GM19372 (cell line): ENCODE results near the gene TMEM9.

Experiments used
- ATAC-seq: cut with Tn5 transposase; IDR thresholded peaks from one replicate; pipeline ENCODE4 v1.9.1; 2021; ENCODE audit warnings: mild to moderate bottlenecking, low read depth, moderate library complexity; ENCODE audit not compliant: unreplicated experiment

TMEM9 gene

DNA sequence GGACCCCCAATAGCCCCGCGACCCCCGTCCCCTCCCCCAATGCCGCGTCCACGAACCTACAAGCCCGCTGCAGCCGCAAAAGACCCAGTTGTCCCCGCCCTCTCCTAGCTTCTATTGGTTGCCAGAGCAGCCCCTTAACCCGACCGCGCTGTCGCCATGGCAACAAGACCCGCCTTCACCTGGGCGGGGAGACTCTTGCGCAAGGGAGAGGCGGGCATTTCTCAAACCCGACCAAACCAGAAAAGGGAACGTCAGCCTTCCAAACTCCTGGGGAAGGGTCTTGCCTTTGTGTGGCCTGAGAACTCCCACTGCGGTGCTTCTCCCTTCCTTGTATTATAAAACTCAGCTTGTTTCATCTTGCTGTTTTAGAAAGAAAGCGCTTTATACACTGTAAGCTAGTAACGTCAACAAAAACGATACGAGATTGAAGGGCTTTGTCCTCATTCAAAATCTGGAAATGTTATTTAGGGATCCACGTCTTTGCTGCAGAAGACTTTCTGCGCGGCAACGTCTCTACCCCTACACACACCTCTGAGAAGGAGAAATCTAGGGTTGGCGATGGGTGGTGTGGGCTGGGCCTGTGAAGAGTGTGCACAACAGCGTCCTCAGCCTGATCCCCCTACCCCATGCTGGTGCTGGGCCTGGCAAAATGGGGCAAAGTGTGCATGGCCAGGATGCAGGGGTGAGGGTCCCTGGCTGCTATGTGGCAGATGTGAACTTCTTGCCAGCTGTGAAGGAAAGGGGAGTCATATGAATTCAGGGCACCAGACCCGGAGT lies at the start of gene TMEM9:
TMEM9 (minus strand) TSS at position 86 of the 777 bp plus-strand sequence. CDS start 551 bp downstream, outside the sequence.
- ATAC-seq, result peak; percentile 98

DNA sequence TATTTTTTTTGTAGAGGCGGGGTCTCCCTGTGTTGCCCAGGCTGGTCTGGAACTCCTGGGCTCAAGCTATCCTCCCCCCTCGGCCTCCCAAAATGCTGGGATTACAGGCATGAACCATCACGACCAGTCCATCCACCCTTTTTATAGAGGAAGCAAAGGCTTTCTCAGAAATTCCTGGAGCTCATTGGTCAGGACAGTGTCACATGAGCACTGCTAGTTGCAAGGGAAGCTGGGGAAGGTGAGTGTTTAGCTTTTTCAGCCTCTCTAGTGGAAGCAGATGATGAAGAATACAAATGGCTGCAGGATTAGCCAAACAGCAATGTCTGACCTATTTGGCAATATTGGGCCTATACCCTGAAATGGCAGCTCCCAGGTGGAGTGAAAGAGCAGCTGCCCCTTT lies 44.3 kb upstream of the TMEM9 start:
- no peak for ATAC-seq

DNA sequence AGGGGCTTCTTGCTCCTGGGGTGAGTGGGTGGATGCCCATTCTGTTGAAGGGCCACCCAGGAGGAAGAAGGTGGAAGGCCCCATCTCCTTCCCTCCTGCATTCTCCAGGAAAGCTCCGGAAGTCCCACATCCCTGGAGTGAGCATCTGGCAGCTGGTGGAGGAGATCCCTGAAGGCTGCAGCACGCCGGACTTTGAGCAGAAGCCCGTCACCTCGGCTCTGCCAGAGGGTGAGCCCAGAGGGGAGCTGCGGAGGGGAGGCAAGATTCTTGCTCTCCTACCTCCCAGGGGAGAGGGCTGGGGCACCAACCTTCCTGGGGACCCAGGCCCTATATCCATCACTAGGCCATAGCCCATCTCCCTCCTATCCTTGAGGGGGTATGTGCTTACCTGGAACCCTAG lies 39.8 kb upstream of the TMEM9 start:
- ATAC-seq, result no peak

DNA sequence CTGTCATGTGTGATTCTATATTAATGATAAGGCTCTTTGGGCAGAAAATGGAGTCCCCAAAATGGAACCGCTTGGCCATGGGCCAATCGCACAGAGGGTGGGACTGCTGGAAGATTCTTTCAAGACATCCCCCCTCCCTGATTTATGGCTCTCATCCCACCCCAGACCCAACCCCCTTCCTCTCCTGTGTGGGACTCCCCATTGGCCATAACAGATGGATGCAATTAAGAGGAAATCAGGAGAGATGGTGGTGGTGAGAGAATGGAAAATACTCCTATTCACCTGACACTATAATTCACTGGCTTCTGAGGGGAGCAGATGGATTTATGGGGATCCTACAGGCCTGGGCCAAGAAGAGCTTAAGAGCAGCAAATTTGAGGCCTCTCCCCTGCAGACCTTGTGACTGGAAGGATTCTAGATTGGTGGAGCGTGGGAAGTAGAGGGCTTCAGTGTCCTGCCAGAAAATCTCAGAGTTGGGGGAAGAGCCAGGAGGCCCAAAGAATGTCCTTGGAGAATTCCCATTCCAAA lies 38.1 kb upstream of the TMEM9 start:
- no peak for ATAC-seq

DNA sequence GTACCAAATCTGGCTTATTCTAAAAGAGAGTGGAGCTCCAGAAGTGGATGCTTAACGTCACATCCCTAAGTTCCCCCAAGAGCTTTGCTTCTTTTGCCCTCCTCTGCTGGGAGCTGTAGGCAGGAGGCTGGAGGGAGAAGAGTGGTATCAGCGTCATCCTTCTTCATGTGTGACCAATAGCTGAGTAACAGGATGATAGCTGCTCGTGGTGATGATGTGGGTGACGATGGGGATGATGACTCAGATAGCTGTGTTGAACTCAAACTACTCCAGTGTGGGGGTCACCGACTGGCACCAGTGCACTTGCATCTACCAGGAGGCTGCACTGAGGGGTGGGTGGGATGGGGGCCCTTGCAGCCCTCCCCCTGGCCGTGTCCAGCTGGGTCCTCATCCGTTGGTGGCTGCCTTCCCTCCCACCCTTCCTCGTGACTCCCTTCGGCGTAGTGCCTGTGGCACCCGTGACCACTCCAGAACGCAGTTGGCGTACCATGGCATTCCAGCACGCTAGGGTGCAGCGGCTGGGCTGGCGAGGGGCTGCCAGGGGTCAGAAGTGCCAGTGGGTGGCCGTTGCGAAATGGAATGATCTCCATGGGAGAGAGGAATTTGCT lies 37.5 kb upstream of the TMEM9 start:
- no peak for ATAC-seq

DNA sequence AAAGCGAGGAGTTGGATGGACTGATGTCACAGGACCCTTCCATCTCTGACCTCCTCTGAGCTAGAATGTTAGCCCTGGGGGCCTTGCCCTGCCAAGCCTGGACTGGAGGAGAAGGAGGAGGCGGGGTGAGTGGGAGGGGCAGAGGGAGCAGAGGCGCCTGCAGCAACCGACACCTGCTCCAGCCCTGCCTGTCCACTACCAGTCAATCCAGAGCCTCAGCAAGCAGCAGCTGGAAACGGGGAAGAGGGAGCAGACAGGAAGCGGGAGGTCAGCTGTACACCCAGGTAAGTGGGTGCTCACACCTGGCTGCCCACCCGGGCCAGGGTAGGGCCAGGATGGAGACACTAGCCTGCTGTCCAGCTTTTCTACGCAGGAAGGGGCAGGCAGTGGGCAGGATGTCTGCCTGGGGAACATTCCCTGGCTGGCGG lies 36.4 kb upstream of the TMEM9 start, which contains the start of gene IGFN1:
IGFN1 (plus strand) TSS at position 201 of the 428 bp plus-strand sequence. CDS start 2,470 bp downstream, outside the sequence.
- ATAC-seq, result no peak

DNA sequence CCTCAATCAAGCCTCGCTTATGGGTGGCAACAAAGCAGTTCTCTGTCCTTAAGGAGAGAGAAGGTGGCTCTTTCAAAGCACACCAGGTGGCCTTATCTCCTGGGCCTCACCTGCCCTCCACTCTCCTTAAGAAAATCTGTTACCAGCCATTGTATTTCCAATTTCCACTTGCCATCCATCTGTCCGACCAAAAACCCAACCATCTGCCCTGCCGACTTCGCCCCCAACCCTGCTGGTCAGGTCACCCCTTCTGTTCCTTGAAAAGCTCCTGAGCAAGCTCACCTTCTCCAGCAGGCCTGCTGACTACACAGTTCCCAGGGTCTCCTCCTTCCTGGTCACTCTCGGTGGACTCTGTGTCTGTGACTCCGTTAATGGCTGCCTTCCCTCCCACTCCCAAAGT lies 35.7 kb upstream of the TMEM9 start:
- ATAC-seq, result no peak

DNA sequence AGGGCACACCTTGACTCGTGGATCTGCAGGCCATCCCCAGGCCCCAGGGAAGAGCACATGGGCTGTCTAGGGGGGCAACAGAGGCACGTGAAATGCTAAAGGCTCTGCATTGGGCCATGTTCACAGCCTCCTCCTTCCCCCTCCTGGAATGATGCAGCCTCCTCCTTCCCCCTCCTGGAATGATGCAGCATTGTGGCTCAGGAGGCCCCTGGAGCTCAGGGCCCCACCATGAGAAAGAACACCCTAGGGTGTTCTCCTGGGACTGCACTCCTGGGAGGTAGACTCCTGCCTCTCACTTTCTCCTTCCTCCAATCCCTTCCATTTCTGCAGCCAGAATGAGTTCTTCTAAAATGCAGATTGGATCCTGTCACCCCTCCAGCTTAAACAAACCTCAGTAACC lies 34.8 kb upstream of the TMEM9 start:
- ATAC-seq, result no peak

DNA sequence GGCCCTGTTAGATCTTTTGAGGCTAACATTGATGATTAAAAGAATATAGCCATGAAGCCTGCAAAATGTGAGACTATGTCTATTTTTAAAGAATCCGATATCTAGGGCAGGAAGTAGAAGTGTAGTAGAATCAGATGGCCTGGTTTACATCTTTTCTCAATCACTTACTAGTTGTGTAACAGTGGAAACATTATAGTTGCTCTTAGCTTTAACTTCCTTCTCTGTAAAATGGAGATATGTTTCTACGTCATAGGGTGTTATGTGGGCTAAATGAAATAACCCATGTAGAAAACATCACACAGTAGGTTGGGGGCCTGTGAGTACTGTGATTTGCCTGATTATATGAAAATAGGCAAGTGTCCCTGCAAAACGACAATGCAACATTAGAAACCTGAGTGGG lies 31.9 kb upstream of the TMEM9 start:
- ATAC-seq, result no peak

DNA sequence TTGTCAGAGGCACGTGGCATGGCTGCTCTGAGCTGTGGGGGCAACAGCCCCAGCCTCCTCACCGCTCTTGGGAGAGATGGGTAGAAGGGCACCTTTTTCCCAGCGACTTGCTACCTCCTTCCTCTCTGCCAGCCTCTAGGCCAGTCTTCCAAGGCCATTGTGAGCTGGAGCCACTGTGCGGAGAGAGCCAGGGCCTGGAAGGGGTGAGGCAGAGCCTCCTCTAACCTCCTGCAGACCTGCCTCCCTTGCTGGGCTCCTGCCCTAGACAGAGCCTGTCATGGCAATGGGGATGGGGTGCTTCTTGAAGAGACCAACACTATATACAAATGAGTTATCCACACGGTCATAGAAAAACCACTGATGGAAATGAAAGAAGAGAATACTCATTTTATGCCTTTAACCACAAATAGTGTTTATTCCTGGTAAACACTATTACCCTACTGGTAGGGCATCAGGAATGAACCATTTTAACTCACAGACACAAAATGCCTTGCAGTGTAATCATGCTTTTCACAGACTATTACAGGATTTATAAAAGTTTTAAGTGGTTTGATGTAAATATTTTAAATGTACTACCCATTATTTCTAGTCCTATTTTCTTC lies 31.4 kb upstream of the TMEM9 start:
- no peak for ATAC-seq

DNA sequence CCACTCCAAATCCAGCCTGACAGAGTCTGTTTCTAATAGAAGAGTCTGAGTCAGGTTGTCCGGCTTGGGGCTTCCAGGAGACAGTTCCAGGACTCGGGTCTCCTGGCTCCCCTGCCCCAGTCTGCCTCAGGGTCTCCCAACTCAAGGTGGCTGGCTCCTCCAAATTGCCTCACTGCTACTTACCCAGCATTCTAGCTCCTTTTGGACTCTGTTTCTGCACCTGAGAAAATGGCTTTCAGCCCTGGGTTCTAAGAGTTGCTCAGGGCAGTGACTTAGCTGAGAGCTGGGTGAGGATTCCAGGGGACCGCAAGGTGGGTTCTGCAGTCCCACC lies 30.8 kb upstream of the TMEM9 start:
- ATAC-seq, result no peak

DNA sequence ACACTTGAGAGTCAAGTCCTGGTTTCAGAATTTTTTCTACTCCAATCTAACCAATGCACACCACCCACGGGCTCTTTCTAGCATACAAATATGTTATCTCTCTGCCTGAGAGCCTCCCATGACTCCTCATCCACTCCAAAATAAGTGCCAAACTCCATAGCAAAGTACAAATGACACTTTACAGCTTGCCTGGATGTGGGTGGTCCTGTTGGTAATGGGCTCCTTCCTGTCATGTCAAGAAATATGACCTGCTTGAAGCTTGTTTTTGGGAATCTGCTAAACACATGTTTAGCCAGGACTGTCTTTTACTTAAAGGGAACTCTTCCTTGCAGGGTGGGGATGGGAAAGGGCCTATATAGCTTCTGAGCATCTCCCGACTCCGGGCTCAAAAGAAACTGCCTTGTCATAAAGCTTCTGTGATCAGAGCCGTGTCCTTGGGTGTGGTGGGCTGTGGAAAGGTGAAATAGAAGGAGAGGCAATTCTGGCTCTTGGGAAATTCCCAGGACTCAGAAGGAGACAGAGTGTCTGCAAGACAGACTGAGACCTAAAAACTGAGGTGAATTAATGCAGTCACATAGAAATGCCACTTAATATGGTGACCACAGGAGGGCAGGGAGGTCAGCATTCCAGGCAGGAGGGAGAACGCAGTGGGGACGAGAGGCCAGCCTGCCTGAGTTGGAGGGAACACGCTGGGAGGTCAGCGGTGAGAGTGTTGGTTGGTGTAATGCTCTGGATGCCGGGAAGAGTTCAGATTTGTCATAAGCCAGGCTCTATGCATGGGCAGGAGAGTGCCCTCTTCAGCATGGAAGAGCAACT lies 30.2 kb upstream of the TMEM9 start:
- no peak for ATAC-seq

DNA sequence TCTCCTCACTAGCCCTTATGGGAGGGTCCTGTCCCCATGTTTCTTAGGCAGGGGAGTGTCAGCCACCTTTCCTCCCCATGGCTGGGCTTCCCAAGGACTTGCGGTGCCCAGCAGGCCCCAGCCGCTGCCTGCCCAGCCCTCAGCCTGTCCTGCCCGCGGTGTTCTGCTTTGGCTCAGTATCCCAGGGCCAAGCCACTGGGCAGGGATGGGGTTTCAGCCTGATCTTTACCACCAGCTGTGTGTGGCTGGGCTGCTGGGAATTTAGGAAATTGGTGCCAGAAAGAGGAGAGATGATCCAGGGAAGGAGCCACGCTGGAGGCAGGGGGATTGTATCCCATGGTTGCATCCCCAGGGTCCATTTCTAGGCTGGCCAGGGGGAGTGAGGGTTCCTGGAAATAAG lies 29.5 kb upstream of the TMEM9 start:
- no peak for ATAC-seq

DNA sequence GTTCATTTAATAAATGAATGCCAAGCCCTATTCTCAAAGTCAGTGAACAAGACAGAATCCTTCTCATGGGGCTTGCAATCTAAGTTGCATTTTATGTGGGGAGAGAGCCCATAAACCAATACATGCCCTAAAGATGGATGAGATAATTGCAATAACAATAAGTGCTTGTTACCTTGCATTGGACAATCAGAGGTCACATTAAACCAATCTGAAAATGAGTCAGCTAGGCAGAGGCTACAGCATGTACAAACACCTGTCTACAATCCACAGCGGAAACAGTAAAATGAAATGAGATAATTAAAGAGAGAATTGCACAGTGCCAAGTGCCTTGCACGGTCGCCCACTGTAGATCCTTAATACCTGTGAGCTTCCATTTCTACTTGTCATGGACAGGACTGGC lies 28.9 kb upstream of the TMEM9 start:
- no peak for ATAC-seq

DNA sequence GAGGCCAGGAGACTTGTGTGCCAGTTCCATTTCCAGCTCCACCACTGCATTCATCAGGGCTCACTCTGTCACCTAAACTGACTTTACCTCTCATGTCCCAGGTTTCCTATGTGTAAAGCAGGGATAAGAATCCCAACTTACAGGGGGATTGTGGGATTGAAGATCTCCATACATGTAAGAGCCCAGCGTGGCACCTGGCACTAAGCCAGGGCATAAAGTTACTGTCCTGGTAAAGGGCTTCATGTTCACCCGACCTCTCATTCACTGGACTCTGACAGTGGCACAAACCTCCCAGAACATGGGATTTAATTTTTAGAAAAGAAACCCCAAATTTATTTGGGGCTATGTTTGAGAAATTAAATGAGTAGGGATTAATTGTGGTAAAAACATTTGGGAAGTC lies 27.5 kb upstream of the TMEM9 start:
- ATAC-seq, result no peak

DNA sequence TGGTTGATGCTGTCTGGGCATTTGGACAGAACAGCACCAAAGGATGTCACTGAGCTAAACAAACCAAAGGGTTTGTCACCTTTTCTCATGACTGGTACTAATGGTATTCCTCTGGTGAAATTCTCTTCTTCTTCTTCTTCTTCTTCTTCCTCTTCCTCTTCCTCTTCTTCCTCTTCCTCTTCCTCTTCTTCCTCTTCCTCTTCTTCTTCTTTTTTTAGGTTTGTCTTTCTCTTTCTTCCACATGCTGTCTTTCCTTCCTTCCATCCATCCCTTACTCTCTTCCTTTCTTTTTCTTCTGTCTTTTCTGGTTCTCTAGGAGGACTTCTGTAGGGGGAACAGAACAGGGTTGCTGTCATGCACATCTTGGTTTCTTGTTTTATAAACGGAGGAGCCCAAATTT lies 27.0 kb upstream of the TMEM9 start:
- ATAC-seq, result no peak

DNA sequence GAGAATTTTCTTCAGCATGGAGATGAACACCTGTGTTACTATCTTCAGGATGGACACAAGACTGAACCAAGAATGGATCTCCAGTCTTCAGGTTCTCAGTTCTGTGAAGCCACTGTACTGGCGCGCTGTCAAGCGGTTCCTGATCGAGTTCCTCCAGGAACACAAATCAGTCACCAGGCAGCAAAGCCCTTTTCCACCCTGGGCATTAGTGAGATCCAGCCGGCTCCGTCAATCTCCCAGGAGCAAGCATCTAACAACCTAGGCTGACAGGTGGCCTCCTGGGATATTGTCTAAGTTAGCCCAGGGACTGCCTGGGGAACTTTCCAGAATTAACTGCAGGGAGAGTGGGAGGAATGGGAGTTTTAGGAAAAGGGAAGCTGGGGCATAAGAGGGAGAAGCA lies 26.6 kb upstream of the TMEM9 start:
- no peak for ATAC-seq

DNA sequence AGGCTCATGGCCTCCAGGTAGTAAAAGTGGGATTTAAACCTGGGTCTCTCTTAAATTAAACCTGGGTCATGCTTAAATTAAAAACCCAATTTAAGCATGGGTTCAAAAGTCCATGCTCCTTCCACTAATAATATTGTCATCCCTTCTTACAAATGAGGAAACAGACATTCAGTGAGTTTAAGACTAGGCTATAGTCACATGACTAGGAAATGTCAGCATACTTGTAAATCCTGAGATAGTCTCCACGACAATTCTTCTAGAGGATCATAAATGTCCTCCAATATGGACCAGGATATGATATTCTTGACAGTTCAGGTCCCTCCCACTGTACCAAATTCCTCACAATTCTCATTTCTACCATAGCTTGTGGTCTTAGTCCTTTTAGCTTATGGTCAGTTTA lies 25.9 kb upstream of the TMEM9 start:
- ATAC-seq, result no peak

DNA sequence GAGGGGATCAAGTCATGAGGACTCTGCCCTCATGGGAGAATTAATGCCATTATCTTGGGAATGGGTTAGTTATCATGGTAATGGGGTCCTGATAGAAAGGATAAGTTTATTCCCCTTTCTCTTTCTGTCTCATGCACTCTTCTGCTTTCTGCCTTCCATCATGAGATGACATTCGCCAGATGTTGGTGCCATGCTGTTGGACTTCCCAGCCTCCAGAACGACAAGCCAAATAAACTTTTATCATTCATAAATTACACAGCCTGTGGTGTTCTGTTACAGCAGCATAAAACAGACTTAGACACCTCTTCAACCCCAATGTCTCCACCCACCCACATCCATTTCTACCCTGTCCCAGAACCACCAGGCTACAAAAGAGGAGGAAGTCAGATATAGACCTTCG lies 24.4 kb upstream of the TMEM9 start:
- ATAC-seq, result no peak

DNA sequence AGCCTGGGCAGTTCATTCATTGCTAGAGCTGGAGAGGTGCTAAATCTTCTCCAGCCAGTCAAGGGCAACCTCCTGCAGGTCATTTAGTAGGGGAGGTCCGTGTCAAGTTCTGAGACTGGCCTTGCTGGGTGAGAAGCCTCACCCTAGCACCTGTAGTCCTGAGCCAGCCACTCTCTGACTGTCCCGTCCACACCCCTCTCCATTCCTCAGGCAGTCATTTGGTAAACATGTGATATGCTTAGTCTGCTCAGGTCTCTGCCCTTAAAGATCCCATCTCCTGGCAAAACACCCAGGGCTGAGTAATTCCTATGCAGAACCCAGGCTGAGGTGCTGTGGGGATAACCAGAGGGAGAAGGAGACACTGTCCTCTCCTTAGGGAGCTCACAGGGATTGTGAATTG lies 22.7 kb upstream of the TMEM9 start:
- no peak for ATAC-seq
